ENCODE measurements around the gene CMTM8. TPM values are rescaled to one million over a fixed set of nuclear protein-coding genes. Genes with fewer than 3 reads are reported as not detected.

CMTM8 gene
- polyA plus RNA-seq, 1 experiment = 0.31 TPM

GRCh38 chr3:32336113-32336498 is 97.6 kb downstream of the CMTM8 start:
- H3K27me3 ChIP-seq (ENCODE audit: control insufficient read depth, insufficient read depth, low read length) = peaks cover 6% of the 10 kb centered on the region
- no peaks in the 10 kb centered on the region for H3K9me3 ChIP-seq (ENCODE audit: control insufficient read depth, insufficient read depth, low read length)
- H3K27ac ChIP-seq (ENCODE audit: low read depth, low read length) = no peak overlapping the region
- TF ChIP-seq CTCF (IDR thresholded peaks at IDR 0.05; ENCODE audit: low read depth, low read length) = no peak
- POLR2A ChIA-PET = no interaction called here
- no peak overlapping the region for H3K4me3 ChIP-seq (ENCODE audit: low read depth, low read length)
- CTCF ChIA-PET = interaction anchor here (1.3 kb wide), 1 partner anchor 158 kb away, joined by 3 read pairs; no protein-coding TSS in a partner anchor
- DNase-seq (ENCODE audit: low read depth, low spot score) = no peak

GRCh38 chr3:32337505-32337904 is 99.0 kb downstream of the CMTM8 start:
- DNase-seq (ENCODE audit: low read depth, low spot score) = no peak
- Histone ChIP-seq H3K27me3 (ENCODE audit: control insufficient read depth, insufficient read depth, low read length) (peaks cover 2% of the 10 kb centered on the region), H3K27ac (ENCODE audit: low read depth, low read length) (no peak overlapping the region), H3K4me3 (ENCODE audit: low read depth, low read length) (no peak overlapping the region), H3K9me3 (ENCODE audit: control insufficient read depth, insufficient read depth, low read length) (no peaks in the 10 kb centered on the region)
- no peak for TF ChIP-seq CTCF (IDR thresholded peaks at IDR 0.05; ENCODE audit: low read depth, low read length)
- CTCF ChIA-PET = no interaction called here
- POLR2A ChIA-PET = no interaction called here

GRCh38 chr3:32340039-32340438 is 101.6 kb downstream of the CMTM8 start:
- TF ChIP-seq CTCF (IDR thresholded peaks at IDR 0.05; ENCODE audit: low read depth, low read length) = peak; percentile 54
- H3K27ac ChIP-seq (ENCODE audit: low read depth, low read length) = no peak overlapping the region
- DNase-seq (ENCODE audit: low read depth, low spot score) = no peak
- H3K9me3 ChIP-seq (ENCODE audit: control insufficient read depth, insufficient read depth, low read length) = no peaks in the 10 kb centered on the region
- ChIA-PET CTCF (interaction anchor here (1.6 to 1.9 kb wide), 2 partner anchors 43 to 162 kb away, joined by 6 to 10 read pairs; no protein-coding TSS in a partner anchor), POLR2A (no interaction called here)
- no peaks in the 10 kb centered on the region for H3K27me3 ChIP-seq (ENCODE audit: control insufficient read depth, insufficient read depth, low read length)
- no peak overlapping the region for H3K4me3 ChIP-seq (ENCODE audit: low read depth, low read length)

- POLR2A ChIA-PET = no interaction called here
- no peak for TF ChIP-seq CTCF (IDR thresholded peaks at IDR 0.05; ENCODE audit: low read depth, low read length)
- Histone ChIP-seq H3K4me3 (ENCODE audit: low read depth, low read length) (no peak overlapping the region), H3K9me3 (ENCODE audit: control insufficient read depth, insufficient read depth, low read length) (no peaks in the 10 kb centered on the region), H3K27ac (ENCODE audit: low read depth, low read length) (no peak overlapping the region), H3K27me3 (ENCODE audit: control insufficient read depth, insufficient read depth, low read length) (no peaks in the 10 kb centered on the region)
- CTCF ChIA-PET = no interaction called here
- DNase-seq (ENCODE audit: low read depth, low spot score) = no peak
These were observed 102.3 kb downstream of the CMTM8 start for GRCh38 chr3:32340611-32341365.

- no peak overlapping the region for H3K27ac ChIP-seq (ENCODE audit: low read depth, low read length)
- peaks cover 4% of the 10 kb centered on the region for H3K27me3 ChIP-seq (ENCODE audit: control insufficient read depth, insufficient read depth, low read length)
- H3K4me3 ChIP-seq (ENCODE audit: low read depth, low read length) = no peak overlapping the region
- TF ChIP-seq CTCF (IDR thresholded peaks at IDR 0.05; ENCODE audit: low read depth, low read length) = no peak
- H3K9me3 ChIP-seq (ENCODE audit: control insufficient read depth, insufficient read depth, low read length) = no peaks in the 10 kb centered on the region
- ChIA-PET POLR2A (no interaction called here), CTCF (interaction anchor here (0.7 to 1.4 kb wide), 3 partner anchors 51 to 1313 kb away, joined by 3 to 4 read pairs (median 4); no protein-coding TSS in a partner anchor)
- no peak for DNase-seq (ENCODE audit: low read depth, low spot score)
These were observed 109.1 kb downstream of the CMTM8 start for GRCh38 chr3:32347343-32348125.

Measured in AG04450 (cell line).